ENCODE measurements around the gene IL33.
A peak's percentile ranks its signal among the peaks of the same experiment; 100 is the strongest.

DNA sequence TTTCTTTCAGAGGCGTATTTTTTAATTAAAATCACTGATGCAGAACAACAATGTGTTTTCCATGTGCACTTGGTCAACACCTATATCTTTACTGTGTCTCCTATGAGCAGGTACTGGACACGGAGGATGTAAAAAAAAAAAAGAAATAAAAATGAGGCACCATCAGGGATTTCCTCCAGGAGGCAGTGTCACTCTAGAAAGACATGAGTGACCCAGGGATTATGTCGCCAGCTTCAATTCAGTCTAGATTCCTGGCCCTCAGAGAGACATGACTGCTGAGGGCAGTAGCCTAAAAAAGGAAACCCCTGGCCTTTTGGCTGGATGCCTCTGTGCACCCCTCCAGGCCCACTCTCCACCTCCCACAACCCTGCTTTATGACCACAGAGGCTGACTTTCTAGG, 18.3 kb upstream of the IL33 start:
- TF ChIP-seq, protein P1, sequence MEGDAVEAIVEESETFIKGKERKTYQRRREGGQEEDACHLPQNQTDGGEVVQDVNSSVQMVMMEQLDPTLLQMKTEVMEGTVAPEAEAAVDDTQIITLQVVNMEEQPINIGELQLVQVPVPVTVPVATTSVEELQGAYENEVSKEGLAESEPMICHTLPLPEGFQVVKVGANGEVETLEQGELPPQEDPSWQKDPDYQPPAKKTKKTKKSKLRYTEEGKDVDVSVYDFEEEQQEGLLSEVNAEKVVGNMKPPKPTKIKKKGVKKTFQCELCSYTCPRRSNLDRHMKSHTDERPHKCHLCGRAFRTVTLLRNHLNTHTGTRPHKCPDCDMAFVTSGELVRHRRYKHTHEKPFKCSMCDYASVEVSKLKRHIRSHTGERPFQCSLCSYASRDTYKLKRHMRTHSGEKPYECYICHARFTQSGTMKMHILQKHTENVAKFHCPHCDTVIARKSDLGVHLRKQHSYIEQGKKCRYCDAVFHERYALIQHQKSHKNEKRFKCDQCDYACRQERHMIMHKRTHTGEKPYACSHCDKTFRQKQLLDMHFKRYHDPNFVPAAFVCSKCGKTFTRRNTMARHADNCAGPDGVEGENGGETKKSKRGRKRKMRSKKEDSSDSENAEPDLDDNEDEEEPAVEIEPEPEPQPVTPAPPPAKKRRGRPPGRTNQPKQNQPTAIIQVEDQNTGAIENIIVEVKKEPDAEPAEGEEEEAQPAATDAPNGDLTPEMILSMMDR (IDR thresholded peaks at IDR 0.05; ENCODE audit: insufficient read depth, low read depth, low read length): peak; percentile 20
- no peak for TF ChIP-seq EZH2 (IDR thresholded peaks at IDR 0.05; ENCODE audit: insufficient read depth, low read length)

Measured in astrocyte (in vitro differentiated cells and primary cell).